GM19328 (cell line): ENCODE measurements around the gene PRLH.
"Not testable (repeated sequence)": the region's sequence is repeated elsewhere in the genome, so short reads cannot be mapped to it uniquely, and the experiment has no call there.

Experiments used
- ATAC-seq: cut with Tn5 transposase; IDR thresholded peaks from one replicate; pipeline ENCODE4 v1.9.1; 2021; ENCODE audit warnings: mild to moderate bottlenecking, moderate library complexity; ENCODE audit not compliant: unreplicated experiment

PRLH gene

GRCh38 chr2:237581326-237581725 is 15.0 kb downstream of the PRLH start:
- no peak for ATAC-seq

DNA sequence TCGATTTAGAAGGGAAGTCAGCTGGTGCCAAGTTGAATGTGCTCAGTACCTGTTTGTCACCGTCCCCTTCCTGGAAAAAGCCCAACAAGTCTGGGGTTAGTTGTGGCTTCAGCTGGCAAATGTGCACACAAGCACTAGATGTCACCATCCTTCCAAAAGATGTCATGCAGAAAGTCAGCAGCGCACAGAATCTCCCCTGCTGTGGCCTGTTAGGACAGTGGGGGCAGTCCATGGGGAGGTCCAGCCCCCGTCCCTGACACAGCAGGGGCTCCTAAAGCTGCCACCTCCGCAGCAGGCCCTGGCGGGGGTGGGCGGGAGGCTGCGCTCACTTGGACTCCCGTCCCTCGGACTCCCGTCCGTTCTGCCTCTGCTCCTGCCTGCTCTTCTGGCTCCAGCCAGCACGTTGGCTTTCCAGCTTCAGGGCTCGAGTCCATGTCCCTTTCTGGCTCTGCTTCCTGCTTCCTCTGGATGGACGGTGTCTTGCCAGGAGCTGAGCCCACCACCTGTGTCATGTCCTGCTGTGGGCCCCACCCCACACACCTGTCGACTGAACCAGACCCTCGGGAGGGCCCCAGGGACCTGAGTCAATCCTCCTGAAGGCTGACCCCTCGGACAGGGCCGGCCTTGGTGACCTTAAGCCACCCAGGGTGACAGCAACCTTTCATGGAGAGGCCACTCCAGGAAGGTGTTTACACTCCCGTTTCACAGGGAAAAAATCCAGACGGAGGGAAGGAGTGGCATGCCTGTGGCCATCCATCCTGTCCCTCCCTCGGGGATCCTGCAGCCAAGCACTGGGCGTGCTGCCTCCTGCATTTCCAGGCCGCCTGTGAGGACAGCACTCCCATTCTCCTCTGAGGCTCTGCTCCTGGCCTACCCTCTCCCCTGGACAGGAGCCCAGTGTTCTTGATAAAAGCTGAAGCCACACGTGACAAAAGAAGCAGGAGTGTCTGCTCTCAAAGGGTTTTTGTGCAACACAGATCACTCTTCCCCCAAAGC is 15.7 kb downstream of the PRLH start:
- ATAC-seq: no peak

DNA sequence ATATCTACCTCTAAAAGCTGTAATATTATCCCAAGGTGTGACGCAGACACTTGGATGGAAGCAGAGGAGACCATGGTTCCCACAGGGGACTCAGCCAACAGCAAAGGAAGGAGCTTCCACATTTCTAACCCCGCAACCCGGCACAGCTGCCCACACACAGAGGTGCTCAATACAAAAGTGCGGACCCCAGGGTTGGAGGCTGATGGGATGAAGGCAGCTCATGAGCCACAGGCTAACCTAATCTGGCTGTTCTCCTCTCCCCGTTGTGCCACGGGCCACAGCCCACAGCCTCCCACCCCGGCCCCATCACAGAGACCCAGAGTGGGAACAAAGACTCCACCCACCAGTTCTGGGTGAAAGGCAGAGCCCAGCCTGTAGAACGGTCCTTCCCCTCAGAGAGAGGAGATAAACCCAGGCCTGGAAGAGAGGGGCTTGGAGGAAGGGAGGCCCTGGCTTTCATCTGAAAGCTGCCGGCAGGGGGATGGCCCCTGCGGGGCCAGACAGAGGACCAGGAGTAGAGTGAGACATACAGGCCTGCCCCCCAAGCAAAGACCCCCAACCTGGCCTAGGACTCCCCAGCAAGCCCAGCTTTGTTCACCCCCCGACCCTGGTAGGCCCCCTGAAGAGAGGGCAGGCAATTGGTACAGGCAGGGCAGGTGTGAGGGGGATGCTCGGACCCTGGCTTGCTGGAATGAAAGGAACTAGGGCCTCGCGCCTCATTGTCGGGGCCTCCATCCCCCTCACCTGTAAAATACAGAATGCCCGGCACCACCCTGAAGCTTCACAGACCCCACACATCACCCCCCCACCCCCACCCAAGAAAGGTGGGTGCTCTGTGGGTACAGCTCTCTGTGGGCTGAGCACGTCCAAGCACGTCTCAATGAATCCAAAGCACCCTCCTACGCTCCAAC is 17.3 kb downstream of the PRLH start:
- no peak for ATAC-seq

- no peak for ATAC-seq
Observed at GRCh38 chr2:237585590-237586221, 19.3 kb downstream of the PRLH start.

DNA sequence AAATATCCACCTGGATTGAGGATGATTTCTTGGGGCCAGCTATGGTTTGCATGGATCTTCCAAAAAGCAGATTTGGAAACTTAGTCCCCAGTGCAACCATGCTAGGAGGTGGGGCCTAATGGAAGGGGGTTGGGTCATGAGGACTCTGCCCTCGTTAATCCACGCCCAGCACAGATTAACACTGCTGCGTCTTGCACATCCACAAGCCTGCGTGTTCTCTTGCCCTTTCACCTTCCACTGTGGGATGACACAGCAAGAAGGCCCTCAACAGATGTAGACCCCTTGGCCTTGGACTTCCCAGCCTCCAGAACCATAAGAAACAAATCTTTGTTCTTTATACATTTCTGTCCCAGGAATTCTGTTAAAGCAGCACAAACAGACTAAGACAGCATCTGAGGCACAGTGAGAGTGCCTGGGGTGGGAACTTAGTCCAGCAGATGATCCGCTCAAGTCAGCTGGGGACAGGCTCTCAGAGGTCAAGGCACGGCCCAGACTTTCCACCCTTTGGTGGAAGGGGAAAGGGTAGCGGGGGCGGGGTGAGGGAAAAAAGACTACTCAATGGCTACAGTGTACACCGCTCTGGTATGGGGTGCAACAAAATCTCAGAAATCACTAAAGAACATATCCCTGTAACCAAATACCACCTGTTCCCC is 21.8 kb downstream of the PRLH start:
- no peak for ATAC-seq

- no peak for ATAC-seq
Observed at GRCh38 chr2:237590272-237591140, 24.1 kb downstream of the PRLH start, which contains the start of gene RAB17. Gene RAB17, minus strand, starts transcription at chr2:237590734. Its CDS starts 4,580 bp downstream, at chr2:237586154.

GRCh38 chr2:237591141-237591881 is 24.9 kb downstream of the PRLH start:
- ATAC-seq: no peak

DNA sequence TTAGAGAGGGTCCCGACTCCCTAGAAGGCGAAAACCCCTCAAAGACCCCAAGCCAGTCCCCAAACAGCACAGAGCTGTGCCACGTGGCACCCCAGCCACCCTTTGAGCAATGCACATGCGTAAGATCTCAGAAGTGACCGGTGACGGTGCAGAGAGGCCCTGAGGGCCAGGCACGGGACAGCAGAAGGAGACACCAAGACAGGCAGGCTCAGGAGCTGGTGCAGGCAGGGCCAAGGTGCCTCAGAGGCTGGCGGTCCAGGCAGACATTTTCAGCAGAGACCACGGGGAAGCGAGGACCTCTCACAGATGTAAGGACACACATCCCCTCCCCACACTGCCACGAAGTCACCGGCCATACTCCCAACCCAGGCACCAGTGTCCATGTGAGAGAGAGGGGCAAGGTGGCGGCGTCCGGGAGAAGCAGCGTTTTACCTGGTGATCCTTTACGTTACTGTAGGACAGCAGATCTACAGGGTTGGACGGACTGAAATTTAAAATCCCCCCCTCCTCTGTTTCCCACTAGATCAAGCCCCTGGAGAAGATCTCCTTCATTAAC is 26.1 kb downstream of the PRLH start:
- no peak for ATAC-seq

DNA sequence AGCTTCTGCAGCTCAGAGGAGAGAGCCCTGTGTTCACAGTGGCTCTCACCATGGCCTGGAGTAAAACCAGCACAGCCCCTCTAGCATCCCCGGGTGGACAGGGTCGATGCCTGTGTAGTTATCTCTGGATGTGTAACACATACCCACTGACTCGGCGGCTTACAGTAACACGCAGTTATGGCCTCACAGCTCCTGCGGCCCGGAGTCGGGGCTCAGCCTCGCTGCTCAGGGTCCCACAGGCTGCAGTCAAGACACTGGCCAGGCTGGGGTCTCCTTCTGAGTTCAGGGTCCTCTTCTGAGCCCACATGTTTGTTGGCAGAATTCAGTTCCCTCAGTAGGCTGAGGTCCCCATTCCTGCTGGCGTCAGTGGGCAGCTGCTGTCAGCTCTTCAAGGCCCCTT is 26.7 kb downstream of the PRLH start:
- no peak for ATAC-seq

DNA sequence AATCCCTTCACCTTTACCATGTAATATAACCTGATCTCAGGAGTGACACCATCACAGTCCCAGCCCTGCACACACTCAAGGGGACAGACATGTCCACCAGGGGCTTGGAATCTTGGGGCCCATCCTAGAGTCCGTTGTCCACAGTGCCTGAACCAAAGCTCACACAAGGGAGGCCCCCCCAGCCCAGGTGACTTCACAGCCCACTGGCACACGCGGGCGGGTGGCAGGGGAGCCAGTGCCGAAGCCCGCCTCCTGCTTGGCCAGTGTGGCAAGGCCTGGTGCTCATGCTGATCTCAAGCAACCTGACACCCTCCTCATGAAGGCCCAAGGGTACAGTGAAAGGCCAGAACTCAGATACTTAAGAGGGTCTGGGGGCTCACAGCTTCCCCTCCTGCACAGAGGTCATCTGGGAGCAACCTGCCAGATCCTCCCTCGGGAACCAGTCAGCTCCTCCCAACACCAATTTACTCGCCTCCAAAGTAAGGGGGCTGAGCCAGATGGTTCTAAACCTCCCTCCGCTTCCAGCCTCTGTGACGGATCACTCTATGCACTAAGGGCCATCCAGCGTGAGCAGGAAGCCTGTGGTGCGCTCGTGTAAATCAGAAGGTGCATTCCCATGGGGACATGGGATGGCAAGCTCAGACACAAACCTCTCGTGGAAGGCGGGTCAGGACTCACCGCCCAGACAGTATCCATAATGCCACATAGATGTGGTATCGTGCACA is 27.4 kb downstream of the PRLH start:
- no peak for ATAC-seq

- no peak for ATAC-seq
Observed at GRCh38 chr2:237594514-237594871, 28.1 kb downstream of the PRLH start.

GRCh38 chr2:237595829-237596519 is 29.6 kb downstream of the PRLH start:
- ATAC-seq: not testable (repeated sequence)

DNA sequence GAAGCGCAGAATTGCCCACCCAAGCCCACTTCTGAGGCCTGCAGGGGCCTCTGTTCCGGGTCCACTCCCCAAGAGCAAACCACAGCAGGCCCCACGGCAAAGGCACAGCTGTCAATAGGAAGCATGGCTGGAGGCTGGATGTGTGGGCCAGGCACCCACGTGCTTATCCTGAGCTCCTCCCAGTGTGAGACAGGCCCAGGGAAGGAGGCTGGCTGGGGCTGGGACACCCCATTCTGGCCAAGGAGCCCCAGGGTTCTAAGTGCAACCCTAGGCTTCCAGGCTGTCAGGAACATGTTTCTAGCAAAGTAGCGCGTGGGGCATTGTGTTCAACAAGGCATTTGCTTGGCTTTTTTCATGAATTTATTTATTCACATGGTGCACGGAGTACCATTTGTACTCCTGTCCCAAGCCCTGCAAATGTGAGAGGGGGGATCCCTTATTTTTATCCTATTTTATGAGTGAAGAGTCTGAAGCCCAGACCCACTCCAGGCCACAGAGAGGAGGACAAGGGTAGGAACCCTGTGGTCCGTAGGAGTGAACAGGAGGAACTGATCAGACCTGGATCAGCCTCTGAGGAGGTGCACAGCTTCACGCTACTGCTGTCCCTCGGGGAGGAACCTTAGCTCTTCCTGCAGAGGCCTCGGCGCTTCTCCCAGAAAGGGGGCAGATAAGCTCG is 30.3 kb downstream of the PRLH start:
- no peak for ATAC-seq

- ATAC-seq: no peak
Observed at GRCh38 chr2:237597196-237598145, 31.1 kb downstream of the PRLH start.

DNA sequence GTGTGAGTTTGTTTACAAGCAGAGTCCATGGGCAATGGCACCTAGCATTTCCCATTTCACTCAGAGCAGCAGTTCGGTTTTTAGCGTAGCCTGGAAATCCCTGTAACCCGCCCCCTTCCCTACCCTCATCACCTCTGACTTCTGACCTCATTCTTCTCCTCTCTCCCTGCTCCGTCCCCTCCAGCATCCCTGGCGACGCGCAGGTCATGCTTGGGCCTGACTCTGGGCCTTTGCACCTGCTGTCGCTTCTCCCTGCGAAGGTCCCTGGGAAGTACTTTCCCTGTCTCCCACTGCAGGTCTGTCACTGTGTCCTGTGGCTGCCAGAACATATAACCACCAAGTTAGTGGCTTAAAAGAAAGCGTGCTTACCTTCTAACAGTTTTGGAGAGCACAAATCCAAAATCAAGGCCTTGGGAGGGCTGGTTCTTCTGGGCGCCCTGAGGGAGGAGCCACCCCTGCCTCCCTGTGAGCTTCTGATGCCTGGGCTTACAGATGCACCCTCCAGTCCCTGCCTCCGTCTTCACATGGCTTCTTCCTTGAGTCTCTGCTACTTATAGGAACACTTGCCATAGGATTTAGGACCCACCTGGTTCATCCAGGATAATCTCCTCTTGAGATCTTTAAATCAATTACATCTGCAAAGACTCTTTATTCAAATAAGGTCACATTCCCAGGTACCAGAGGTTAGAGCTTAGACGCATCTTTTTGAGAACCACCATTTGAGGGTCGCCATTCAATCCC is 32.3 kb downstream of the PRLH start:
- ATAC-seq: no peak
